Activated T-helper 1 cell treated with anti-CD3 and anti-CD28 coated beads, Interleukin-12 subunit alpha, Interleukin-12 subunit beta, Interleukin-2, Interleukin-4 antibody, amounts not matched to agents 30 ng/mL and 10 ng/mL and 1 ng/mL, durations not matched to agents 14 hours and 24 hours and 36 hours (primary cell): ENCODE data around the gene NEK10. TPM values are rescaled to one million over a fixed set of nuclear protein-coding genes. Genes with fewer than 3 reads are reported as not detected.

Experiments used
- total RNA-seq: library from RNA; stranded (reverse); gene quantifications from 2 replicates; pipeline ENCODE4 v1.2.3, GENCODE V29; 2022

NEK10 gene
- total RNA-seq, 1 donor from 2014 or later, result 0.57 TPM

Other genes with a start within 250 kb of the NEK10 start
- gene SLC4A7, start 115.0 kb upstream of the NEK10 start, total RNA-seq, result 65.5 and 66.7 TPM in 2 replicates